IMR-90 (cell line): ENCODE measurements around the gene SMAD7. TPM values are rescaled to one million over a fixed set of nuclear protein-coding genes. Genes with fewer than 3 reads are reported as not detected.

Experiments
- ATAC-seq: fragments of 200-7000 bp; cut with Tn5 transposase; 2 replicates; pipeline ENCODE4 v1.9.1; 2020; ENCODE audit warnings: low read depth, mild to moderate bottlenecking, moderate library complexity
- BruUV-seq: library from RNA; stranded (reverse); fragments of 400-500 nt; replicated peaks from 2 replicates; lab custom pipeline; 2021; lab: Mats Ljungman, UMichigan
- CTCF ChIA-PET: fragments of 300-600 bp; formaldehyde crosslinking; extraction: SDS; loops from one replicate; lab custom pipeline; 2021; ENCODE audit warnings: antibody characterized with exemption; lab: Yijun Ruan, JAX
- POLR2A ChIA-PET: fragments of 300-600 bp; sonication (Branson Sonifier 250); formaldehyde crosslinking; loops from one replicate; lab custom pipeline; 2022; ENCODE audit warnings: antibody characterized with exemption; ENCODE audit not compliant: unreplicated experiment; lab: Charles Lee
- DNase-seq: peaks from one replicate; pipeline ENCODE4 v3.0.0; 2013
- H2AFZ ChIP-seq: replicated peaks from 2 replicates; pipeline ENCODE3; 2013; ENCODE audit warnings: low read length, mild to moderate bottlenecking; ENCODE audit not compliant: poor library complexity
- H2AK5ac ChIP-seq: 2 replicates; pipeline ENCODE4 v1.6.1; 2013; ENCODE audit warnings: low read depth, low read length, inconsistent platforms
- H2AK9ac ChIP-seq: replicated peaks from 2 replicates; pipeline ENCODE3; 2013; ENCODE audit warnings: mild to moderate bottlenecking, low read depth, low read length, moderate library complexity; ENCODE audit not compliant: poor library complexity
- H2BK120ac ChIP-seq: 2 replicates; pipeline ENCODE4 v1.6.1; 2013; ENCODE audit warnings: low read depth, low read length, inconsistent platforms
- H2BK15ac ChIP-seq: 3 replicates; pipeline ENCODE4 v1.6.1; 2013; ENCODE audit warnings: low read depth, low read length, inconsistent platforms
- H2BK20ac ChIP-seq: 2 replicates; pipeline ENCODE4 v1.6.1; 2013; ENCODE audit warnings: low read depth, mild to moderate bottlenecking, inconsistent platforms, low read length, moderate library complexity
- H2BK5ac ChIP-seq: 2 replicates; pipeline ENCODE4 v1.6.1; 2013; ENCODE audit warnings: mild to moderate bottlenecking, low read depth, low read length, inconsistent platforms; ENCODE audit not compliant: poor library complexity, severe bottlenecking
- H3K14ac ChIP-seq: replicated peaks from 2 replicates; pipeline ENCODE4 v1.6.1; 2013; ENCODE audit warnings: low read depth, low read length, inconsistent platforms
- H3K18ac ChIP-seq: 2 replicates; pipeline ENCODE4 v1.6.1; 2013; ENCODE audit warnings: low read depth, low read length, control low read depth
- H3K23ac ChIP-seq: 2 replicates; pipeline ENCODE4 v1.6.1; 2013; ENCODE audit warnings: low read depth, low read length, inconsistent platforms
- H3K27ac ChIP-seq: 2 replicates; pipeline ENCODE4 v1.5.1; 2013; ENCODE audit warnings: mild to moderate bottlenecking, control low read depth, low read length; ENCODE audit not compliant: insufficient read depth
- H3K27me3 ChIP-seq: 2 replicates; pipeline ENCODE4 v1.6.1; 2013; ENCODE audit warnings: low read length; ENCODE audit not compliant: control insufficient read depth, insufficient read depth
- H3K36me3 ChIP-seq: 2 replicates; pipeline ENCODE4 v1.6.1; 2013; ENCODE audit warnings: low read length, mixed read lengths; ENCODE audit not compliant: control insufficient read depth, insufficient read depth
- H3K4ac ChIP-seq: 2 replicates; pipeline ENCODE4 v1.6.1; 2013; ENCODE audit warnings: low read depth, low read length, inconsistent platforms
- H3K4me1 ChIP-seq: 2 replicates; pipeline ENCODE4 v1.6.1; 2013; ENCODE audit warnings: low read length, mixed read lengths; ENCODE audit not compliant: control insufficient read depth, insufficient read depth
- H3K4me2 ChIP-seq: 2 replicates; pipeline ENCODE4 v1.6.1; 2013; ENCODE audit warnings: low read depth, mild to moderate bottlenecking, control low read depth, low read length, moderate library complexity
- H3K4me3 ChIP-seq: 2 replicates; pipeline ENCODE4 v1.5.1; 2013; ENCODE audit warnings: low read depth, mild to moderate bottlenecking, control low read depth, low read length, moderate library complexity; ENCODE audit not compliant: insufficient read depth
- H3K56ac ChIP-seq: 2 replicates; pipeline ENCODE4 v1.6.1; 2013; ENCODE audit warnings: low read length, inconsistent platforms; ENCODE audit not compliant: insufficient read depth; ENCODE audit errors: extremely low read depth
- H3K79me1 ChIP-seq, 2 experiments: 2 replicates each; pipeline ENCODE4 v1.6.1; 2013; ENCODE audit warnings: low read length in 2 of 2, inconsistent platforms in 1 of 2, low read depth in 1 of 2
- H3K9ac ChIP-seq: 2 replicates; pipeline ENCODE4 v1.6.1; 2013; ENCODE audit warnings: low read depth, low read length, control low read depth
- H3K9me1 ChIP-seq: 2 replicates; pipeline ENCODE4 v1.6.1; 2013; ENCODE audit warnings: low read length, inconsistent platforms; ENCODE audit not compliant: insufficient read depth
- H3K9me3 ChIP-seq: 2 replicates; pipeline ENCODE4 v1.6.1; 2013; ENCODE audit warnings: low read length; ENCODE audit not compliant: control insufficient read depth, insufficient read depth
- H4K20me1 ChIP-seq: 2 replicates; pipeline ENCODE4 v1.6.1; 2013; ENCODE audit warnings: low read length, inconsistent platforms; ENCODE audit not compliant: insufficient read depth
- H4K5ac ChIP-seq: 2 replicates; pipeline ENCODE4 v1.6.1; 2013; ENCODE audit warnings: mild to moderate bottlenecking, low read depth, low read length, control low read depth
- H4K8ac ChIP-seq, 2 experiments: 2 replicates each; pipeline ENCODE4 v1.6.1; 2013; ENCODE audit warnings: low read depth in 2 of 2, low read length in 2 of 2, control low read depth in 1 of 2, inconsistent platforms in 1 of 2
- H4K91ac ChIP-seq: 2 replicates; pipeline ENCODE4 v1.6.1; 2013; ENCODE audit warnings: low read depth, low read length, inconsistent platforms; ENCODE audit not compliant: insufficient read depth
- BHLHE40 ChIP-seq: fragments of 150-350 bp; IDR thresholded peaks from 2 replicates; pipeline ENCODE4 v1.6.1; 2016; ENCODE audit warnings: mild to moderate bottlenecking, low read depth, low read length
- CEBPB ChIP-seq: IDR thresholded peaks from 2 replicates; pipeline ENCODE4 v1.6.1; 2012; ENCODE audit warnings: low read depth, low read length, improper control_type of control experiment
- CHD1 ChIP-seq: IDR thresholded peaks from 2 replicates; pipeline ENCODE4 v1.6.1; 2012; ENCODE audit warnings: low read depth, low read length, improper control_type of control experiment
- CTCF ChIP-seq: conservative IDR thresholded peaks from 2 replicates; pipeline ENCODE4 v1.5.1; 2012; ENCODE audit warnings: mild to moderate bottlenecking, low read depth, low read length, improper control_type of control experiment
- ELK1 ChIP-seq: fragments of 150-350 bp; IDR thresholded peaks from 2 replicates; pipeline ENCODE4 v1.6.1; 2016; ENCODE audit warnings: low read depth, mild to moderate bottlenecking, low read length, moderate library complexity, borderline replicate concordance
- FOS ChIP-seq: fragments of 150-350 bp; IDR thresholded peaks from 2 replicates; pipeline ENCODE4 v1.6.1; 2016; ENCODE audit warnings: low read depth, low read length
- MAFK ChIP-seq: IDR thresholded peaks from 2 replicates; pipeline ENCODE4 v1.6.1; 2012; ENCODE audit warnings: low read depth, low read length, improper control_type of control experiment
- MAZ ChIP-seq: IDR thresholded peaks from 2 replicates; pipeline ENCODE4 v1.6.1; 2012; ENCODE audit warnings: low read depth, mild to moderate bottlenecking, low read length, improper control_type of control experiment, moderate library complexity, borderline replicate concordance
- MXI1 ChIP-seq: IDR thresholded peaks from 2 replicates; pipeline ENCODE4 v1.6.1; 2012; ENCODE audit warnings: low read depth, mild to moderate bottlenecking, low read length, moderate library complexity, borderline replicate concordance
- NFE2L2 ChIP-seq: fragments of 150-350 bp; IDR thresholded peaks from 2 replicates; pipeline ENCODE4 v1.6.1; 2016; ENCODE audit warnings: low read depth, mild to moderate bottlenecking, low read length
- POLR2A ChIP-seq: IDR thresholded peaks from 2 replicates; pipeline ENCODE4 v1.6.1; 2012; ENCODE audit warnings: mild to moderate bottlenecking, low read depth, low read length
- RAD21 ChIP-seq: IDR thresholded peaks from 2 replicates; pipeline ENCODE4 v1.6.1; 2012; ENCODE audit warnings: low read length, improper control_type of control experiment
- RCOR1 ChIP-seq: IDR thresholded peaks from 2 replicates; pipeline ENCODE4 v1.6.1; 2012; ENCODE audit warnings: mild to moderate bottlenecking, low read length, improper control_type of control experiment; ENCODE audit not compliant: insufficient replicate concordance
- RFX5 ChIP-seq: IDR thresholded peaks from 2 replicates; pipeline ENCODE4 v1.8.0; 2012; ENCODE audit warnings: low read depth, mild to moderate bottlenecking, low read length, moderate library complexity
- SMC3 ChIP-seq: fragments of 150-350 bp; IDR thresholded peaks from 2 replicates; pipeline ENCODE4 v1.6.1; 2016; ENCODE audit warnings: low read depth, mild to moderate bottlenecking, antibody characterized with exemption, low read length, moderate library complexity
- WGBS, 2 experiments: methylation state at CpG; one replicate each; pipeline versions ENCODE4 v1.1.5 to v1.1.7; 2013; ENCODE audit warnings: missing lambda C conversion rate in 2 of 2; ENCODE audit not compliant: insufficient read length in 1 of 2; ENCODE audit errors: extremely low coverage in 2 of 2; 5-methylcytosine and 5-hydroxymethylcytosine counted together
- dilution Hi-C: fragments of 300-500 bp; cut with HindIII; formaldehyde crosslinking; loops from one replicate; pipeline ENCODE4 v1.14.3; 2018; ENCODE audit warnings: low sequenced_read_pairs; ENCODE audit not compliant: unreplicated experiment
- in situ Hi-C: fragments of 300-500 bp; cut with MboI; formaldehyde crosslinking; loops from 3 replicates; pipeline ENCODE4 v1.14.3; 2019; ENCODE audit warnings: low sequenced_read_pairs, inconsistent platforms, mixed read lengths
- intact Hi-C: fragments of 100-400 bp; cut with micrococcal nuclease; formaldehyde crosslinking; loops from 2 replicates; pipeline ENCODE4 v1.10.0; 2022
- polyA plus RNA-seq, 3 experiments: library from polyadenylated mRNA; depleted of rRNA; stranded (reverse); fragments of >200 nt; gene quantifications; 2 replicates each; pipeline ENCODE4 v1.2.3, GENCODE V29; 2012; ENCODE audit warnings: low replicate concordance in 1 of 3
- total RNA-seq: library from RNA; depleted of rRNA; stranded (reverse); fragments of >200 nt; gene quantifications from 2 replicates; pipeline ENCODE4 v1.2.3, GENCODE V29; 2012

Gene SMAD7
- total and polyA plus RNA-seq, 2 of the 4 experiments (the other 2 are of a cell fraction), result 15.8 to 17.6 TPM

- Histone ChIP-seq H4K20me1 (peaks cover 94% of the 10 kb centered on the region), H4K5ac (no peak overlapping the region), H3K18ac (no peak overlapping the region), H3K36me3 (peaks cover 22% of the 10 kb centered on the region), H3K9me1 (peaks cover 47% of the 10 kb centered on the region), H3K14ac (peak overlapping the region; percentile 58; the same call in 1 of the 2 replicates), H3K4me1 (peaks cover 63% of the 10 kb centered on the region), H3K4me3 (no peak overlapping the region), H2BK15ac (no peak overlapping the region), H2AFZ (no peak overlapping the region), H3K56ac (no peak overlapping the region), H4K8ac (no peak overlapping the region; a peak in 1 of 4 replicates), H3K27me3 (no peaks in the 10 kb centered on the region), H3K4ac (peak overlapping the region; percentile 77), H2AK5ac (peak overlapping the region; percentile 84; the same call in 1 of the 2 replicates), H3K27ac (no peak overlapping the region), H3K23ac (peak overlapping the region; percentile 68; the same call in 1 of the 2 replicates), H2BK120ac (0 out of 2 replicates have a peak overlapping the region, but pooled peaks have one; percentile 18), H2BK5ac (peak overlapping the region; percentile 3), H3K9me3 (no peaks in the 10 kb centered on the region), H2BK20ac (no peak overlapping the region), H2AK9ac (peak overlapping the region; percentile 17), H3K79me1 (peaks cover under 1 to 91% of the 10 kb centered on the region in 2 experiments; a peak in 2 of 4 replicates), H3K9ac (no peak overlapping the region), H4K91ac (no peak overlapping the region), H3K4me2 (peak overlapping the region; percentile 42; the same call in 1 of the 2 replicates)
- no TSS peak for BruUV-seq
- ChIA-PET CTCF (interaction anchor here (1.0 kb wide), 1 partner anchor 211 kb away, joined by 8 read pairs; no protein-coding TSS in a partner anchor), POLR2A (interaction anchor here (0.5 kb wide), 1 partner anchor 180 kb away, joined by 3 read pairs; no protein-coding TSS in a partner anchor)
- dilution Hi-C loops, result no loop called here
- DNase-seq (no peak), ATAC-seq (no peak)
- in situ Hi-C loops, result loop anchor here (25.0 kb wide), 1 partner anchor 401 kb away; the partner anchor contains the start of gene CTIF
- TF ChIP-seq CHD1 (no peak), CTCF (no peak), MAZ (no peak), CEBPB (no peak), BHLHE40 (no peak), POLR2A (no peak), NFE2L2 (no peak), RAD21 (no peak), MXI1 (no peak), SMC3 (no peak), RCOR1 (no peak), MAFK (no peak), FOS (no peak), RFX5 (no peak), ELK1 (no peak)
- intact Hi-C loops, result no loop called here
- 94% methylated on average over 3 of the region's 6 CpGs; no CpG with 5 or more reads in 1 of the 2 experiments for WGBS, 2 experiments
Observed at GRCh38 chr18:48937869-48938750, 12.7 kb downstream of the SMAD7 start.
